ENCODE measurements around the gene TMEM37. TPM values are rescaled to one million over a fixed set of nuclear protein-coding genes. Genes with fewer than 3 reads are reported as not detected.

TMEM37 gene
- total RNA-seq, 1 experiment from 2014 or later: 2.3 TPM

DNA sequence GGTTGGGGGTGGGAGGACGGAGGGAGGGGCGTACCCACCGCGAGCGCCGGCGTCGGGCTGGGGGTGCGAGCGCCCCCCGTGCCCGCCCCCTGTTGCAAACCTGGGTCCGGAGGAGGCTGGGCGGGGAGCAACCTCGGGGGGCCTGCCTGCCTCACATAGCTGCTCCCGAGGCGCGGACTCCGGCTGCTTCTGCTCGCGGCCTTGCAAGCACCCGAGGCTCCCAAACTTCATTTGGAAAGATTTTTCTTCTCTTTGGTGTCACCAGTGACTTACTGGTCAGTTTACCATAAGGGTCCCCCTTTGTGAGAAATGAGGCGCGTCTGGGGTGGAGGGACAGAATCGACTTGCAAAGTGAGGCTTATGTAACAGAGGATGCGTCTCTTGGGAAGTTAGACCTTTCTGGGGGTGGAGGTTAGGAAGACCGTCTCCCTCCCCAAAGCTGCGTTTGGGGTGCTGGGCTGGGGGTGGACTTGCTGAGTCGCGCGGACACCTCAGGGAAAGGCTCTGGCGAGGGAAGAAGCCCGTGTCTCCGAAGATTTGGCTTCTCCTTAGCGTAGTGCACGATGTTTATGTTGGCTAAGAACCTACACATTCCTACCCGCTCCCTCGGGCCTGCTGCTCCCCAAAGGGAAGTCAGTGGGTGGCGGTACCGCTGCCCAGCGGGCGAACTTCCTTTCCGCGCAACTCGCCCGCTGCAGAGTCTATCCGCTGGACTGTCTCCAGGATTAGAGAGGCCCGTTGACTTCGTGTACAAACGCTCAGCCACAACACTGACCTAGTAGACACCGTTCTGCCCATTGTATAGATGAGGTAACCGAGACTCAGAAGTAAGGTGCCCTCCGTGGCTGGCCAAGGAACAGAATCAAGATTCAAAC is 559 bp downstream of the TMEM37 start:
- Histone ChIP-seq H3K36me3 (ENCODE audit: control insufficient read depth in 1 of 2, insufficient read depth in 2 of 2, low read length in 2 of 2) (no peaks in the 10 kb centered on the region), H3K27ac (ENCODE audit: low read depth, low read length) (peak overlapping the region; percentile 22; the same call in 1 of the 2 replicates), H3K4me2 (ENCODE audit: low read length) (peak overlapping the region; percentile 84), H2AFZ (ENCODE audit: low read depth, low read length, poor library complexity, severe bottlenecking) (no peak overlapping the region), H3K9me2 (ENCODE audit: insufficient read depth) (no peaks in the 10 kb centered on the region), H3K4me1 (ENCODE audit: control insufficient read depth in 1 of 2, insufficient read depth in 2 of 2, low read length in 2 of 2) (peaks cover 17 to 33% of the 10 kb centered on the region in 2 experiments; a peak in 3 of 4 replicates), H4K20me1 (ENCODE audit: insufficient read depth) (no peaks in the 10 kb centered on the region), H3K9ac (ENCODE audit: low read length) (peak overlapping the region; percentile 63), H3K79me2 (ENCODE audit: insufficient read depth, low read length) (no peaks in the 10 kb centered on the region), H3K9me3 (ENCODE audit: control insufficient read depth in 1 of 2, insufficient read depth in 1 of 2, low read depth in 1 of 2, low read length in 2 of 2) (no peaks in the 10 kb centered on the region), H3K4me3 (replicated peaks in 1 of 2; ENCODE audit: low read depth in 1 of 2, low read length in 2 of 2) (peak overlapping the region; percentile 38 to 57), H3K27me3 (ENCODE audit: insufficient read depth, low read length) (no peaks in the 10 kb centered on the region)
- DNase-seq (ENCODE audit: low read depth, low spot score) (no peak), ATAC-seq (peak; percentile 33; the same call in 1 of the 2 replicates)
- CTCF ChIA-PET: interaction anchor here (1.1 kb wide), 1 partner anchor 44 kb away, joined by 6 read pairs; no protein-coding TSS in a partner anchor
- TF ChIP-seq, protein P1, sequence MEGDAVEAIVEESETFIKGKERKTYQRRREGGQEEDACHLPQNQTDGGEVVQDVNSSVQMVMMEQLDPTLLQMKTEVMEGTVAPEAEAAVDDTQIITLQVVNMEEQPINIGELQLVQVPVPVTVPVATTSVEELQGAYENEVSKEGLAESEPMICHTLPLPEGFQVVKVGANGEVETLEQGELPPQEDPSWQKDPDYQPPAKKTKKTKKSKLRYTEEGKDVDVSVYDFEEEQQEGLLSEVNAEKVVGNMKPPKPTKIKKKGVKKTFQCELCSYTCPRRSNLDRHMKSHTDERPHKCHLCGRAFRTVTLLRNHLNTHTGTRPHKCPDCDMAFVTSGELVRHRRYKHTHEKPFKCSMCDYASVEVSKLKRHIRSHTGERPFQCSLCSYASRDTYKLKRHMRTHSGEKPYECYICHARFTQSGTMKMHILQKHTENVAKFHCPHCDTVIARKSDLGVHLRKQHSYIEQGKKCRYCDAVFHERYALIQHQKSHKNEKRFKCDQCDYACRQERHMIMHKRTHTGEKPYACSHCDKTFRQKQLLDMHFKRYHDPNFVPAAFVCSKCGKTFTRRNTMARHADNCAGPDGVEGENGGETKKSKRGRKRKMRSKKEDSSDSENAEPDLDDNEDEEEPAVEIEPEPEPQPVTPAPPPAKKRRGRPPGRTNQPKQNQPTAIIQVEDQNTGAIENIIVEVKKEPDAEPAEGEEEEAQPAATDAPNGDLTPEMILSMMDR (IDR thresholded peaks at IDR 0.05 in 2 of 3, conservative IDR thresholded peaks at IDR 0.05 in 1 of 3; ENCODE audit: borderline replicate concordance in 1 of 3, insufficient read depth in 1 of 3, low read depth in 2 of 3, low read length in 2 of 3): no peak
- TF ChIP-seq TCF7L2 (IDR thresholded peaks at IDR 0.05; ENCODE audit: borderline replicate concordance, extremely low read depth, insufficient read depth, insufficient read length) (no peak), FOSL1 (IDR thresholded peaks at IDR 0.05; ENCODE audit: low read depth) (no peak), SIN3A (IDR thresholded peaks at IDR 0.05; ENCODE audit: low read depth) (no peak), RAD21 (IDR thresholded peaks at IDR 0.05; ENCODE audit: low read depth) (no peak), CEBPB (IDR thresholded peaks at IDR 0.05; ENCODE audit: low read depth) (no peak), ELF1 (IDR thresholded peaks at IDR 0.05; ENCODE audit: borderline replicate concordance, low read depth) (no peak), EGR1 (IDR thresholded peaks at IDR 0.05; ENCODE audit: low read depth) (no peak), EZH2 (IDR thresholded peaks at IDR 0.05) (no peak), JUND (IDR thresholded peaks at IDR 0.05) (no peak), CBX3 (IDR thresholded peaks at IDR 0.05; ENCODE audit: low read depth) (no peak), POLR2A (IDR thresholded peaks at IDR 0.05; ENCODE audit: borderline replicate concordance, extremely low read depth, insufficient read depth, insufficient read length) (no peak)
- TF ChIP-seq, protein P2, sequence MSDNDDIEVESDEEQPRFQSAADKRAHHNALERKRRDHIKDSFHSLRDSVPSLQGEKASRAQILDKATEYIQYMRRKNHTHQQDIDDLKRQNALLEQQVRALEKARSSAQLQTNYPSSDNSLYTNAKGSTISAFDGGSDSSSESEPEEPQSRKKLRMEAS (IDR thresholded peaks at IDR 0.05): no peak
- TF ChIP-seq, protein P3, sequence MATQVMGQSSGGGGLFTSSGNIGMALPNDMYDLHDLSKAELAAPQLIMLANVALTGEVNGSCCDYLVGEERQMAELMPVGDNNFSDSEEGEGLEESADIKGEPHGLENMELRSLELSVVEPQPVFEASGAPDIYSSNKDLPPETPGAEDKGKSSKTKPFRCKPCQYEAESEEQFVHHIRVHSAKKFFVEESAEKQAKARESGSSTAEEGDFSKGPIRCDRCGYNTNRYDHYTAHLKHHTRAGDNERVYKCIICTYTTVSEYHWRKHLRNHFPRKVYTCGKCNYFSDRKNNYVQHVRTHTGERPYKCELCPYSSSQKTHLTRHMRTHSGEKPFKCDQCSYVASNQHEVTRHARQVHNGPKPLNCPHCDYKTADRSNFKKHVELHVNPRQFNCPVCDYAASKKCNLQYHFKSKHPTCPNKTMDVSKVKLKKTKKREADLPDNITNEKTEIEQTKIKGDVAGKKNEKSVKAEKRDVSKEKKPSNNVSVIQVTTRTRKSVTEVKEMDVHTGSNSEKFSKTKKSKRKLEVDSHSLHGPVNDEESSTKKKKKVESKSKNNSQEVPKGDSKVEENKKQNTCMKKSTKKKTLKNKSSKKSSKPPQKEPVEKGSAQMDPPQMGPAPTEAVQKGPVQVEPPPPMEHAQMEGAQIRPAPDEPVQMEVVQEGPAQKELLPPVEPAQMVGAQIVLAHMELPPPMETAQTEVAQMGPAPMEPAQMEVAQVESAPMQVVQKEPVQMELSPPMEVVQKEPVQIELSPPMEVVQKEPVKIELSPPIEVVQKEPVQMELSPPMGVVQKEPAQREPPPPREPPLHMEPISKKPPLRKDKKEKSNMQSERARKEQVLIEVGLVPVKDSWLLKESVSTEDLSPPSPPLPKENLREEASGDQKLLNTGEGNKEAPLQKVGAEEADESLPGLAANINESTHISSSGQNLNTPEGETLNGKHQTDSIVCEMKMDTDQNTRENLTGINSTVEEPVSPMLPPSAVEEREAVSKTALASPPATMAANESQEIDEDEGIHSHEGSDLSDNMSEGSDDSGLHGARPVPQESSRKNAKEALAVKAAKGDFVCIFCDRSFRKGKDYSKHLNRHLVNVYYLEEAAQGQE (IDR thresholded peaks at IDR 0.05; ENCODE audit: low read depth): no peak
- TF ChIP-seq, protein P4, sequence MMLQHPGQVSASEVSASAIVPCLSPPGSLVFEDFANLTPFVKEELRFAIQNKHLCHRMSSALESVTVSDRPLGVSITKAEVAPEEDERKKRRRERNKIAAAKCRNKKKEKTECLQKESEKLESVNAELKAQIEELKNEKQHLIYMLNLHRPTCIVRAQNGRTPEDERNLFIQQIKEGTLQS (IDR thresholded peaks at IDR 0.05): no peak
- POLR2A ChIA-PET: interaction anchor here (0.6 to 0.7 kb wide), 2 partner anchors 250 to 499 kb away, joined by 3 read pairs; no protein-coding TSS in a partner anchor
- BruUV-seq (replicated peaks): no TSS peak
- intact Hi-C loops (cut with micrococcal nuclease): no loop called here
- RAD21 ChIA-PET (ENCODE audit: low non-redundant PET in 1 of 2, low total read pairs in 2 of 2, uncharacterized antibody in 2 of 2, unreplicated experiment in 2 of 2): interaction anchor here in 1 of 2 experiments (1.0 kb wide), 1 partner anchor 44 kb away, joined by 3 read pairs; no protein-coding TSS in a partner anchor

Data from HCT116 (cell line).